ENCODE results near the gene GPR61. TPM values are rescaled to one million over a fixed set of nuclear protein-coding genes. Genes with fewer than 3 reads are reported as not detected.

The GPR61 gene
- total RNA-seq, 1 donor from 2014 or later, result not detected

DNA sequence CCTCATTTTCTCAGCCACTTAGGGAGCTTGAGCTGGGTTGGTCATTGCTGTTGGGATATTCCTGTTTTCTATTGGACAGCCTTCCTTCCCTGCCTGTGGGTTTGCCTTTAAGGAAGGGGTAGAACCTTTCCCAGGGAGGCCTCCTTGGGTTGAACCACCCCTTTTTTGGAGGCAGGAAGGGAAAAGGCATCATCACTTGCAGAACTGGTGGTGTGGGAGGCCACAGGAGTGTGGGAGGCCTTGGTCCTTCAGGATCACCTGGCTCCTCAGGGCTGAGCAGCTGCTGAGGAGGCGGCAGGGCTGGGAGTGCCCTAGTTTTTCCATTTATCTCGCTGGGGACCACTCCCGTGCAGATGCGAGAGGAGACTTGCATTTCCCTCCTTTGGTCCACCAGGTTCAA, 46.4 kb upstream of the GPR61 start:
- no peak for DNase-seq (ENCODE audit: extremely low spot score in 2 of 2)
- H3K9me3 ChIP-seq, result no peaks in the 10 kb centered on the region
- H3K27ac ChIP-seq, result peak overlapping the region; percentile 76
- no peaks in the 10 kb centered on the region for H3K27me3 ChIP-seq
- H3K36me3 ChIP-seq, result peaks cover 0 to 19% of the 10 kb centered on the region in 2 donors
- TF ChIP-seq, protein P1, sequence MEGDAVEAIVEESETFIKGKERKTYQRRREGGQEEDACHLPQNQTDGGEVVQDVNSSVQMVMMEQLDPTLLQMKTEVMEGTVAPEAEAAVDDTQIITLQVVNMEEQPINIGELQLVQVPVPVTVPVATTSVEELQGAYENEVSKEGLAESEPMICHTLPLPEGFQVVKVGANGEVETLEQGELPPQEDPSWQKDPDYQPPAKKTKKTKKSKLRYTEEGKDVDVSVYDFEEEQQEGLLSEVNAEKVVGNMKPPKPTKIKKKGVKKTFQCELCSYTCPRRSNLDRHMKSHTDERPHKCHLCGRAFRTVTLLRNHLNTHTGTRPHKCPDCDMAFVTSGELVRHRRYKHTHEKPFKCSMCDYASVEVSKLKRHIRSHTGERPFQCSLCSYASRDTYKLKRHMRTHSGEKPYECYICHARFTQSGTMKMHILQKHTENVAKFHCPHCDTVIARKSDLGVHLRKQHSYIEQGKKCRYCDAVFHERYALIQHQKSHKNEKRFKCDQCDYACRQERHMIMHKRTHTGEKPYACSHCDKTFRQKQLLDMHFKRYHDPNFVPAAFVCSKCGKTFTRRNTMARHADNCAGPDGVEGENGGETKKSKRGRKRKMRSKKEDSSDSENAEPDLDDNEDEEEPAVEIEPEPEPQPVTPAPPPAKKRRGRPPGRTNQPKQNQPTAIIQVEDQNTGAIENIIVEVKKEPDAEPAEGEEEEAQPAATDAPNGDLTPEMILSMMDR (IDR thresholded peaks at IDR 0.05), result no peak
- TF ChIP-seq POLR2AphosphoS5 (IDR thresholded peaks at IDR 0.05; ENCODE audit: insufficient read depth in 1 of 2, low read depth in 1 of 2) (no peak), POLR2A (IDR thresholded peaks at IDR 0.05) (no peak)
- intact Hi-C loops (cut with DNase I), result no loop called here
- H3K4me3 ChIP-seq, result peak overlapping the region; percentile 59 to 65
- H3K4me1 ChIP-seq, result peaks cover 44% of the 10 kb centered on the region

DNA sequence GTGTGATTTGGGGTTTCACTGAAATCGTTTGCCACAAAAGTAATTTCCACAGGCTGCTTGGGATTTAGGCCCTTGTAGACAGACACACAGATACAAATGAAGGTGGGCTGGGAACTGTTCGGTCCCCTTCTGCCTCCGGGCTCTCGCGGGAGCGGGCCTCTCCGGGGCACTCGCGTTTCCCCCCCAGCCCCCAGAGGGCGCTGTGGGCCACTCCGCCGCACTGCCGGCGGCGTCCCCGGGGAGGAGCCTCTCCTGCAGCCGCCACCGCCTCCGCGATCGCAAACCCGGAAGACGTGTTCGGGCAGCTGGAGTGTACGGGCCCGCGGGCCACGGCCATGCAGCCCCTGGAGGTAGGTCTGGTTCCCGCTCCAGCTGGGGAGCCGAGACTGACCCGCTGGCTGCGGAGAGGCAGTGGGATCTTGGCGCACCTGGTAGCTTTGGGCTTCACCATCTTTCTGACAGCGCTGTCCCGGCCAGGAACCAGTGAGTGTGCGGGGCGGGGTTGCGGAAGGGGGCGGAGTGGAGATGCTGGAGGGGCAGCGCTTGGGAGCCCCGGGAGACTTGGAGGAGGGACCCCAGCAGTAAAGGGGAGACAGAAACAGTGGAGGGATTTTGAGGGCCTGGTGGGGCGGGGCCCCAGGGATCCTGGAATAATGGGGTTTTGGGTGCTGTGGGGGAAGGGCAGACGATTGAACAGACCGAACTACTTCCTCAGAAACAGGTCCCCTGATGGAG, 45.7 kb upstream of the GPR61 start, which contains the start of gene CYB561D1:
Gene CYB561D1 (plus strand): TSS at position 290 of the 735 bp plus-strand sequence. CDS start 46 bp downstream, at position 336.
- Histone ChIP-seq H3K4me1 (peaks cover 51% of the 10 kb centered on the region), H3K36me3 (peaks cover 0 to 19% of the 10 kb centered on the region in 2 donors)
- TF ChIP-seq, protein P1 (IDR thresholded peaks at IDR 0.05), result peak; percentile 85 to 97 (median 86)
- peak; percentile 53 to 89 for TF ChIP-seq POLR2AphosphoS5 (IDR thresholded peaks at IDR 0.05; ENCODE audit: insufficient read depth in 1 of 2, low read depth in 1 of 2)
- no peak for TF ChIP-seq POLR2A (IDR thresholded peaks at IDR 0.05)

DNA sequence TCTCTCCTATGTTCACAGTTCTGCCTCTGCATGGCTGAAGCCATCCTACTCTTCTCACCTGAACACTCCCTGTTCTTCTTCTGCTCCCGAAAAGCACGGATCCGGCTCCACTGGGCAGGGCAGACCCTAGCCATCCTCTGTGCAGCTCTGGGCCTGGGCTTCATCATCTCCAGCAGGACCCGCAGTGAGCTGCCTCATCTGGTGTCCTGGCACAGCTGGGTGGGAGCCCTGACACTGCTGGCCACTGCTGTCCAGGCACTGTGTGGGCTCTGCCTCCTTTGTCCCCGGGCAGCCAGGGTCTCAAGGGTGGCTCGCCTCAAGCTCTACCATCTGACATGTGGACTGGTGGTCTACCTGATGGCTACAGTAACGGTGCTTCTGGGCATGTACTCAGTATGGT, 43.9 kb upstream of the GPR61 start:
- no peak for DNase-seq (ENCODE audit: extremely low spot score in 2 of 2)
- H3K9me3 ChIP-seq, result no peaks in the 10 kb centered on the region
- intact Hi-C loops (cut with DNase I), result loop anchor here (5.0 kb wide), 1 partner anchor 37 kb away; no protein-coding TSS in a partner anchor
- no peaks in the 10 kb centered on the region for H3K27me3 ChIP-seq
- H3K4me3 ChIP-seq, result no peak overlapping the region
- TF ChIP-seq POLR2A (IDR thresholded peaks at IDR 0.05) (no peak), POLR2AphosphoS5 (IDR thresholded peaks at IDR 0.05; ENCODE audit: insufficient read depth in 1 of 2, low read depth in 1 of 2) (no peak)
- TF ChIP-seq, protein P1 (IDR thresholded peaks at IDR 0.05), result no peak
- peaks cover 0 to 19% of the 10 kb centered on the region in 2 donors for H3K36me3 ChIP-seq
- no peak overlapping the region for H3K27ac ChIP-seq
- peaks cover 65% of the 10 kb centered on the region for H3K4me1 ChIP-seq

More for the DNA sequence above, 45.7 kb upstream of the GPR61 start, which contains the start of gene CYB561D1:
- intact Hi-C loops (cut with DNase I), result no loop called here
- Histone ChIP-seq H3K27me3 (no peaks in the 10 kb centered on the region), H3K9me3 (no peaks in the 10 kb centered on the region), H3K4me3 (peak within 1 kb of the TSS; percentile 59 to 65), H3K27ac (peak within 1 kb of the TSS; percentile 76)
- DNase-seq (ENCODE audit: extremely low spot score in 2 of 2), result no peak

DNA sequence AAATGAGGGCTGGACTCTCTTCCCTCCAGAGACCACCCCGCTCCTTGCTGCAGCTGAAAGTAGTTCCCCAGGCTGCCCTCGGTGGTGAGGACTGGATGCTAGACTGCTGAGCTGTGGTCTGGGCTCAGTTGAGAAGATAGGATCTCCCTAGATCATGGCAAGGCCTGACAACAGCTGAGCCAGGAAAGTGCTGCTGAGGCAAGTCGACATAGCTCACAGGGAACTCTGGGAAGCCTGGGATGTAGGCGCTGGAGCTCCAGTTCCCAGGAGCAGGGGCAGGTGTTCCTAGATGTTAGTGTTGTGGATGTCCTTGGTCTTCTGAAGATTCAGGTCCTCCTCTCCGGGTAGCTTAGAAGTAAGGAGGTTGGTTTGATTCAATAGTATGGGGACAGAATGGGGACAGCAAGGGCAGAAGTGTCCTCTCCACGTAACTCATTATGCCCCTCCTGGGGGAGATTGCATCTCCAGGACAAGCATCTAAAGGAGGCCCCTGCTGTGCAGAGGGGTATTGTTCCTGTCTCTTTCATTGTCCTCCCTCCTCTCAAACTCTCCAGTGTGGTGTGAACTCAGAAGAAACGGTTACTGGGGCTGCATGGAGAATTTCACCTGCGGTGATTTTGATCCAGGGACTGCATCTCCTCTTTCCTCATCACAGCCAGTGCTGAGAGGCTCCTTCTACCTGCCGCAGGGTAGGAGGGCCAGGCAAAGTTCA, 42.1 kb upstream of the GPR61 start:
- Histone ChIP-seq H3K27ac (peak overlapping the region; percentile 13), H3K4me1 (peaks cover 83% of the 10 kb centered on the region), H3K27me3 (no peaks in the 10 kb centered on the region), H3K9me3 (no peaks in the 10 kb centered on the region), H3K4me3 (no peak overlapping the region), H3K36me3 (peaks cover 0 to 19% of the 10 kb centered on the region in 2 donors)
- no peak for DNase-seq (ENCODE audit: extremely low spot score in 2 of 2)
- intact Hi-C loops (cut with DNase I), result loop anchor here (5.0 kb wide), 1 partner anchor 35 kb away; no protein-coding TSS in a partner anchor
- no peak for TF ChIP-seq POLR2A (IDR thresholded peaks at IDR 0.05)
- TF ChIP-seq, protein P1 (IDR thresholded peaks at IDR 0.05), result no peak
- TF ChIP-seq POLR2AphosphoS5 (IDR thresholded peaks at IDR 0.05; ENCODE audit: insufficient read depth in 1 of 2, low read depth in 1 of 2), result no peak
